C4-2B (cell line): ENCODE measurements around the gene MANF.

Source experiments
- ZFX ChIP-seq: fragments of 450-650 bp; IDR thresholded peaks from 2 replicates; pipeline ENCODE4 v1.6.1; 2017
- TF ChIP-seq, protein P1 (sequence below): fragments of 450-650 bp; conservative IDR thresholded peaks from 2 replicates; pipeline ENCODE4 v1.5.1; 2017; ENCODE audit warnings: mild to moderate bottlenecking

DNA sequence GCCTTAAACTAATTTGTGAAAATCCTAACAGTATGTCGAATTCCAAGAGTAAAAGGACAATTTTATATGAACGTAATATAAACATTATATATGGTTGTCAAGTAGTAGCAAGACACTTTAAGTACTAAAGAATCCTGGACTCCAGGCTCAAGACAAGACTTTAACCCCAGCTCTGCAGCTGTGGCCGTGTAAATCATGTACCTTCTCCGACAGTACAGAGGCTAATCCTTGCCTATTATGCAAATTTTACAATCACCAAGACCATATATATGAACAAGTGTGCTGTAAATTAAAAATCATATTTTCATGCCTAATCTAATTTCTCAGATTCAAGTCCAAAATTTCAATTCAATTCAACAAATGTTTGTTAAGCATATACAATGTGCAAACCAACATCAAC is 41.8 kb downstream of the MANF start:
- TF ChIP-seq, protein P1, sequence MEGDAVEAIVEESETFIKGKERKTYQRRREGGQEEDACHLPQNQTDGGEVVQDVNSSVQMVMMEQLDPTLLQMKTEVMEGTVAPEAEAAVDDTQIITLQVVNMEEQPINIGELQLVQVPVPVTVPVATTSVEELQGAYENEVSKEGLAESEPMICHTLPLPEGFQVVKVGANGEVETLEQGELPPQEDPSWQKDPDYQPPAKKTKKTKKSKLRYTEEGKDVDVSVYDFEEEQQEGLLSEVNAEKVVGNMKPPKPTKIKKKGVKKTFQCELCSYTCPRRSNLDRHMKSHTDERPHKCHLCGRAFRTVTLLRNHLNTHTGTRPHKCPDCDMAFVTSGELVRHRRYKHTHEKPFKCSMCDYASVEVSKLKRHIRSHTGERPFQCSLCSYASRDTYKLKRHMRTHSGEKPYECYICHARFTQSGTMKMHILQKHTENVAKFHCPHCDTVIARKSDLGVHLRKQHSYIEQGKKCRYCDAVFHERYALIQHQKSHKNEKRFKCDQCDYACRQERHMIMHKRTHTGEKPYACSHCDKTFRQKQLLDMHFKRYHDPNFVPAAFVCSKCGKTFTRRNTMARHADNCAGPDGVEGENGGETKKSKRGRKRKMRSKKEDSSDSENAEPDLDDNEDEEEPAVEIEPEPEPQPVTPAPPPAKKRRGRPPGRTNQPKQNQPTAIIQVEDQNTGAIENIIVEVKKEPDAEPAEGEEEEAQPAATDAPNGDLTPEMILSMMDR: no peak
- no peak for TF ChIP-seq ZFX
